ENCODE results near the gene SEMA4G. TPM values are rescaled to one million over a fixed set of nuclear protein-coding genes. Genes with fewer than 3 reads are reported as not detected.

Gene SEMA4G
- total and polyA plus RNA-seq, 2 of the 13 experiments (the other 11 are each of a cell fraction or from before 2014, with no cell fraction given), result 46.2 to 207 TPM

- TF ChIP-seq, protein P1, sequence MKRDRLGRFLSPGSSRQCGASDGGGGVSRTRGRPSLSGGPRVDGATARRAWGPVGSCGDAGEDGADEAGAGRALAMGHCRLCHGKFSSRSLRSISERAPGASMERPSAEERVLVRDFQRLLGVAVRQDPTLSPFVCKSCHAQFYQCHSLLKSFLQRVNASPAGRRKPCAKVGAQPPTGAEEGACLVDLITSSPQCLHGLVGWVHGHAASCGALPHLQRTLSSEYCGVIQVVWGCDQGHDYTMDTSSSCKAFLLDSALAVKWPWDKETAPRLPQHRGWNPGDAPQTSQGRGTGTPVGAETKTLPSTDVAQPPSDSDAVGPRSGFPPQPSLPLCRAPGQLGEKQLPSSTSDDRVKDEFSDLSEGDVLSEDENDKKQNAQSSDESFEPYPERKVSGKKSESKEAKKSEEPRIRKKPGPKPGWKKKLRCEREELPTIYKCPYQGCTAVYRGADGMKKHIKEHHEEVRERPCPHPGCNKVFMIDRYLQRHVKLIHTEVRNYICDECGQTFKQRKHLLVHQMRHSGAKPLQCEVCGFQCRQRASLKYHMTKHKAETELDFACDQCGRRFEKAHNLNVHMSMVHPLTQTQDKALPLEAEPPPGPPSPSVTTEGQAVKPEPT (CRISPR knock-in tag; IDR thresholded peaks at IDR 0.05; ENCODE audit: low read depth), result 0 out of 2 replicates have a peak, but pooled peaks have one; percentile 2
- no peak for TF ChIP-seq ZNF136 (CRISPR knock-in tag; IDR thresholded peaks at IDR 0.05; ENCODE audit: low read depth)
- no peak for TF ChIP-seq ZBTB49 (CRISPR knock-in tag; IDR thresholded peaks at IDR 0.05; ENCODE audit: borderline replicate concordance)
- TF ChIP-seq STAG1 (CRISPR knock-in tag; IDR thresholded peaks at IDR 0.05), result peak; percentile 21; the same call in 1 of the 2 replicates
Measured at GRCh38 chr10:100997360-100998182, 28.3 kb downstream of the SEMA4G start (continued).
